Osteoblast (primary cell): Measurements from ENCODE around the gene VAT1. TPM values are rescaled to one million over a fixed set of nuclear protein-coding genes. Genes with fewer than 3 reads are reported as not detected.

Experiments used
- DNase-seq: peaks from one replicate; pipeline ENCODE4 v3.0.0; 2011; ENCODE audit warnings: low spot score, mixed read lengths; ENCODE audit not compliant: insufficient read length; ENCODE audit errors: missing footprints
- H2AFZ ChIP-seq: 2 replicates; pipeline ENCODE4 v1.6.0; 2011; ENCODE audit warnings: mild to moderate bottlenecking, low read length
- H3K27ac ChIP-seq: 2 replicates; pipeline ENCODE4 v1.5.1; 2011; ENCODE audit warnings: mild to moderate bottlenecking, low read depth, low read length, moderate library complexity
- H3K27me3 ChIP-seq: 2 replicates; pipeline ENCODE4 v1.6.0; 2012; ENCODE audit warnings: mild to moderate bottlenecking, control low read depth, inconsistent platforms, low read length, moderate library complexity; ENCODE audit not compliant: insufficient read depth
- H3K36me3 ChIP-seq: 2 replicates; pipeline ENCODE4 v1.5.1; 2011; ENCODE audit warnings: mild to moderate bottlenecking, low read length, control low read depth, moderate library complexity; ENCODE audit not compliant: insufficient read depth
- H3K4me1 ChIP-seq: 2 replicates; pipeline ENCODE4 v1.5.1; 2011; ENCODE audit warnings: mild to moderate bottlenecking, low read length, control low read depth, moderate library complexity; ENCODE audit not compliant: insufficient read depth
- H3K4me2 ChIP-seq: 2 replicates; pipeline ENCODE4 v1.6.0; 2011; ENCODE audit warnings: mild to moderate bottlenecking, low read length; ENCODE audit not compliant: insufficient read depth
- H3K4me3 ChIP-seq: fragments of 200-600 bp; sonication (generic); 3 replicates; pipeline ENCODE4 v1.5.1; 2012; ENCODE audit warnings: mild to moderate bottlenecking, low read length, inconsistent platforms; ENCODE audit not compliant: insufficient read depth
- H3K79me2 ChIP-seq: 2 replicates; pipeline ENCODE4 v1.6.0; 2012; ENCODE audit warnings: mild to moderate bottlenecking, low read length, control low read depth, inconsistent platforms; ENCODE audit not compliant: insufficient read depth
- H3K9me3 ChIP-seq: 2 replicates; pipeline ENCODE4 v1.5.1; 2011; ENCODE audit warnings: low read depth, low read length, control low read depth
- H4K20me1 ChIP-seq: 2 replicates; pipeline ENCODE4 v1.6.0; 2012; ENCODE audit warnings: mild to moderate bottlenecking, low read length, control low read depth; ENCODE audit not compliant: insufficient read depth
- total RNA-seq: library from RNA; depleted of rRNA; stranded (reverse); fragments of >200 nt; gene quantifications from 2 replicates; pipeline ENCODE4 v1.2.3, GENCODE V29; 2012
- TF ChIP-seq, protein P1 (sequence below): IDR thresholded peaks from 2 replicates; pipeline ENCODE4 v1.5.1; 2011; ENCODE audit warnings: mild to moderate bottlenecking, low read depth, low read length, moderate library complexity; ENCODE audit errors: extremely low read depth

The VAT1 gene
- total RNA-seq, 1 donor: 449 TPM

DNA sequence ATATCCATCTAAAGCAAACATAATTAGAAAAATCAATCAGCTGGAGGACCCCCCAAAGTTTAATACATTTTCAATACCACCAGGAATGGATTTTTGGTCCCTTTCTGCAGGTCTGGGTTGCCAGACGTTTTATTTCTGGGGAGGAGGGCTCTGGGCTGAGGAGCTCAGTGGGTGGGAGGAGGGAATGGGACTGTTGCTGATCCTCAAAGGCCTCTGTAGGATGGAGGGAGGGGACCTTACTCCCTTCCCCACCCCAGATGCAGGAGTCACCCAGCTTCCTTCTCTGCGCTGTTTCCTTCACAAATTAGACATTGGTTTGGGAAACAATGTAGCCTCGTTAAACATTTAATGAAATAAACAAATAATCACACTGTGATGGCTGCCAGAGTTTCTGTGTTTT, 9.5 kb upstream of the VAT1 start:
- H2AFZ ChIP-seq: no peak overlapping the region
- no peak overlapping the region for H3K4me3 ChIP-seq
- H3K9me3 ChIP-seq: no peaks in the 10 kb centered on the region

DNA sequence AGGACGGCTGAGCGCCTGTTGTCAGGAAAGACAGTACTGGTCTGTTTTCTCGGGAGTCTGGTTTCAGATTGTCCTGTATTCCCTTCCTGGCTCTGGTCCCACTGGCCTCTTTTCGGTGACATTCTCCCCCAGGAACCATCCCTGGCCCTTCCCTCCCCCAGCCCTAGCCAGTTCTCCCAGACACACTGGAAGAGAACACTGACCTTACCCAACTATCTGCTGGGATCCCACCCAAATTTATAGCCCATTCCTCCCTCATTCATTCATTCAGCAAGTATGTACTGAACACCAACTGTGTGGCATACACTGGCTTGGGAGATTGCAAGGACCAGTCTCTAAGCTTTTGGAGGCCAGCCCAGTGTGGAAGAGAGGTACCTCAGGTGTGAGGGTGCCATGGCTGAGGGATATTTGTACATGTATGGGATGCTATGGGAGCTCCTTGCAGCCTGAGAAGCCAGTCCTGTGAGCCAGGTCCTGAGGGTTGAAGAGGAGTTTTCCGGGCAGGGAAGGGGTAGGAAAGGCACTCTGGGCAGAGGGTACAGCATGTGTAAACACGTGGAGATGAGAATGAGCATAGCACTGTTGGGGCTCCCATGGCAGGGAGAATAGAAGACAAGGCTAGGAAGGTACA, 8.1 kb upstream of the VAT1 start:
- peak overlapping the region; percentile 36 for H2AFZ ChIP-seq
- H3K4me3 ChIP-seq: no peak overlapping the region
- no peaks in the 10 kb centered on the region for H3K36me3 ChIP-seq
- peak; percentile 76 for DNase-seq
- no peaks in the 10 kb centered on the region for H3K27me3 ChIP-seq
- no peak overlapping the region for H3K4me2 ChIP-seq
- H3K79me2 ChIP-seq: no peaks in the 10 kb centered on the region
- no peak overlapping the region for H3K27ac ChIP-seq
- H3K4me1 ChIP-seq: no peaks in the 10 kb centered on the region
- no peaks in the 10 kb centered on the region for H3K9me3 ChIP-seq
- no peaks in the 10 kb centered on the region for H4K20me1 ChIP-seq
- TF ChIP-seq, protein P1, sequence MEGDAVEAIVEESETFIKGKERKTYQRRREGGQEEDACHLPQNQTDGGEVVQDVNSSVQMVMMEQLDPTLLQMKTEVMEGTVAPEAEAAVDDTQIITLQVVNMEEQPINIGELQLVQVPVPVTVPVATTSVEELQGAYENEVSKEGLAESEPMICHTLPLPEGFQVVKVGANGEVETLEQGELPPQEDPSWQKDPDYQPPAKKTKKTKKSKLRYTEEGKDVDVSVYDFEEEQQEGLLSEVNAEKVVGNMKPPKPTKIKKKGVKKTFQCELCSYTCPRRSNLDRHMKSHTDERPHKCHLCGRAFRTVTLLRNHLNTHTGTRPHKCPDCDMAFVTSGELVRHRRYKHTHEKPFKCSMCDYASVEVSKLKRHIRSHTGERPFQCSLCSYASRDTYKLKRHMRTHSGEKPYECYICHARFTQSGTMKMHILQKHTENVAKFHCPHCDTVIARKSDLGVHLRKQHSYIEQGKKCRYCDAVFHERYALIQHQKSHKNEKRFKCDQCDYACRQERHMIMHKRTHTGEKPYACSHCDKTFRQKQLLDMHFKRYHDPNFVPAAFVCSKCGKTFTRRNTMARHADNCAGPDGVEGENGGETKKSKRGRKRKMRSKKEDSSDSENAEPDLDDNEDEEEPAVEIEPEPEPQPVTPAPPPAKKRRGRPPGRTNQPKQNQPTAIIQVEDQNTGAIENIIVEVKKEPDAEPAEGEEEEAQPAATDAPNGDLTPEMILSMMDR: no peak

More for the DNA sequence above, 9.5 kb upstream of the VAT1 start:
- H3K79me2 ChIP-seq: no peaks in the 10 kb centered on the region
- DNase-seq: peak; percentile 17
- TF ChIP-seq, protein P1: no peak
- no peaks in the 10 kb centered on the region for H3K27me3 ChIP-seq
- H3K4me1 ChIP-seq: no peaks in the 10 kb centered on the region
- no peaks in the 10 kb centered on the region for H3K36me3 ChIP-seq
- H4K20me1 ChIP-seq: no peaks in the 10 kb centered on the region
- no peak overlapping the region for H3K27ac ChIP-seq
- no peak overlapping the region for H3K4me2 ChIP-seq

DNA sequence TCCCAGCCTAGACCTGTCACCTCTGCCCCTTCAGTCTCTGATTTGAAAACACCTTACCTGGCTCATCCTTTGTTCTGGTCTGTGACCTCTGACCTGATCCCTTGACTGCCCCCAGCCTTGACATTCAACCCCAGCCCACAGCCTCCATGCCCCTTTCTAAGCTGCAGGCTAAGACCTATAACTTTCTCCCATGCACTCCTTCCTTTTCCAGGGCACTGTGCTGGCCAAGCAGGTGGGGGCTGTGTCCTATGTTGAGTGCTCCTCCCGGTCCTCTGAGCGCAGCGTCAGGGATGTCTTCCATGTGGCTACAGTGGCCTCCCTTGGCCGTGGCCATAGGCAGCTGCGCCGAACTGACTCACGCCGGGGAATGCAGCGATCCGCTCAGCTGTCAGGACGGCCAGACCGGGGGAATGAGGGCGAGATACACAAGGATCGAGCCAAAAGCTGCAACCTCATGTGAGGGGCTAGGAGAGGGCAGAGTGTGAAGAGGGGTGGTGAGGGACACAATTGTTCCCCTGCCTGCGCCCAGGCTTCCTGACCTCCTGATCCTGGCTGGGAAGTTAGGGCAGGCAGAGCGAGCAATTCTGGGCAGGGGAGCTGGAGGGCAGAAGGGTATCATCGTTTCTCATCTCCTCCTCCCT, 6.2 kb upstream of the VAT1 start:
- no peaks in the 10 kb centered on the region for H3K27me3 ChIP-seq
- no peaks in the 10 kb centered on the region for H3K79me2 ChIP-seq
- TF ChIP-seq, protein P1: no peak
- no peaks in the 10 kb centered on the region for H4K20me1 ChIP-seq
- peak; percentile 6 for DNase-seq
- no peak overlapping the region for H3K27ac ChIP-seq
- H3K9me3 ChIP-seq: no peaks in the 10 kb centered on the region
- H3K4me3 ChIP-seq: no peak overlapping the region
- no peak overlapping the region for H2AFZ ChIP-seq
- H3K4me2 ChIP-seq: no peak overlapping the region
- no peaks in the 10 kb centered on the region for H3K36me3 ChIP-seq
- peaks cover 3% of the 10 kb centered on the region for H3K4me1 ChIP-seq
